CD14-positive monocyte (primary cell): ENCODE measurements around the gene SIGMAR1. TPM values are rescaled to one million over a fixed set of nuclear protein-coding genes. Genes with fewer than 3 reads are reported as not detected.

Experiments
- DNase-seq, 3 donors: peaks; one replicate each; pipeline ENCODE4 v3.0.0-alpha.2; 2011 to 2022
- H2AFZ ChIP-seq: 2 replicates; pipeline ENCODE4 v1.6.0; 2012; ENCODE audit warnings: mild to moderate bottlenecking, low read depth, low read length, inconsistent platforms; ENCODE audit not compliant: insufficient read depth, poor library complexity, severe bottlenecking
- H3K27ac ChIP-seq, 2 donors: 1 replicate in 1 of 2; 2 replicates in 1 of 2; pipeline ENCODE4 v1.5.1; 2012 to 2013; ENCODE audit warnings: low read length in 2 of 2, control low read depth in 1 of 2, inconsistent platforms in 1 of 2, low read depth in 1 of 2, mild to moderate bottlenecking in 1 of 2
- H3K27me3 ChIP-seq, 2 donors: one replicate each; pipeline versions ENCODE4 v1.6.0 to v1.6.1; 2011 to 2013; ENCODE audit warnings: low read length in 2 of 2; ENCODE audit not compliant: control insufficient read depth in 2 of 2, insufficient read depth in 2 of 2
- H3K36me3 ChIP-seq, 2 donors: replicated peaks in 1 of 2; 1 replicate in 1 of 2; 2 replicates in 1 of 2; pipeline versions ENCODE4 v1.5.1 to v1.6.1; 2012 to 2013; ENCODE audit warnings: low read length in 2 of 2, control low read depth in 1 of 2, inconsistent platforms in 1 of 2, mild to moderate bottlenecking in 1 of 2; ENCODE audit not compliant: insufficient read depth in 2 of 2, control insufficient read depth in 1 of 2
- H3K4me1 ChIP-seq, 2 donors: 1 replicate in 1 of 2; 2 replicates in 1 of 2; pipeline versions ENCODE4 v1.5.1 to v1.6.1; 2012 to 2013; ENCODE audit warnings: low read length in 2 of 2, control low read depth in 1 of 2, inconsistent platforms in 1 of 2, mild to moderate bottlenecking in 1 of 2, moderate library complexity in 1 of 2; ENCODE audit not compliant: insufficient read depth in 2 of 2, control insufficient read depth in 1 of 2
- H3K4me2 ChIP-seq: replicated peaks from 2 replicates; pipeline ENCODE3; 2012; ENCODE audit warnings: low read length, moderate library complexity, mild to moderate bottlenecking; ENCODE audit not compliant: poor library complexity, severe bottlenecking; ENCODE audit errors: extremely low read depth
- H3K4me3 ChIP-seq, 3 experiments: fragments of 200-600 bp in 1 of 3; sonication (generic) in 1 of 3; replicated peaks in 1 of 3; 1 replicate in 2 of 3; 2 replicates in 1 of 3; pipeline ENCODE4 v1.5.1; 2011 to 2013; ENCODE audit warnings: low read length in 3 of 3, mild to moderate bottlenecking in 3 of 3, control low read depth in 2 of 3, low read depth in 2 of 3, inconsistent platforms in 1 of 3, moderate library complexity in 1 of 3
- H3K79me2 ChIP-seq: 2 replicates; pipeline ENCODE4 v1.6.0; 2012; ENCODE audit warnings: mild to moderate bottlenecking, control low read depth, inconsistent platforms, low read length, moderate library complexity; ENCODE audit not compliant: insufficient read depth
- H3K9ac ChIP-seq: 2 replicates; pipeline ENCODE4 v1.6.0; 2017; ENCODE audit warnings: low read length, mild to moderate bottlenecking; ENCODE audit not compliant: insufficient read depth, poor library complexity, severe bottlenecking
- H3K9me3 ChIP-seq, 2 donors: replicated peaks in 1 of 2; 1 replicate in 1 of 2; 2 replicates in 1 of 2; pipeline versions ENCODE4 v1.5.1 to v1.6.1; 2012 to 2013; ENCODE audit warnings: low read length in 2 of 2, control low read depth in 1 of 2; ENCODE audit not compliant: control insufficient read depth in 1 of 2, insufficient read depth in 1 of 2
- H4K20me1 ChIP-seq: 2 replicates; pipeline ENCODE4 v1.6.0; 2012; ENCODE audit warnings: mild to moderate bottlenecking, low read length, control low read depth, moderate library complexity; ENCODE audit not compliant: insufficient read depth
- H3K27ac Mint-ChIP-seq, 7 donors: one replicate each; pipeline ENCODE4 v1.8.0; 2020; ENCODE audit warnings: mild to moderate bottlenecking in 7 of 7, mixed read lengths in 7 of 7, moderate library complexity in 6 of 7, inconsistent platforms in 2 of 7
- H3K27me3 Mint-ChIP-seq, 3 donors: one replicate each; pipeline ENCODE4 v1.8.0; 2021 to 2022; ENCODE audit warnings: low read depth in 3 of 3, mild to moderate bottlenecking in 3 of 3, mixed read lengths in 3 of 3, moderate library complexity in 3 of 3, inconsistent platforms in 1 of 3
- H3K36me3 Mint-ChIP-seq, 2 donors: one replicate each; pipeline ENCODE4 v1.8.0; 2020; ENCODE audit warnings: mixed read lengths in 2 of 2, inconsistent platforms in 1 of 2, mild to moderate bottlenecking in 1 of 2
- H3K4me1 Mint-ChIP-seq: one replicate; pipeline ENCODE4 v1.8.0; 2020; ENCODE audit warnings: mild to moderate bottlenecking, mixed read lengths
- H3K4me3 Mint-ChIP-seq, 2 donors: one replicate each; pipeline ENCODE4 v1.8.0; 2020; ENCODE audit warnings: mild to moderate bottlenecking in 2 of 2, mixed read lengths in 2 of 2, moderate library complexity in 1 of 2
- H3K9me3 Mint-ChIP-seq, 7 donors: one replicate each; pipeline ENCODE4 v1.8.0; 2020 to 2022; ENCODE audit warnings: mixed read lengths in 7 of 7, mild to moderate bottlenecking in 6 of 7, moderate library complexity in 6 of 7, inconsistent platforms in 2 of 7
- WGBS: methylation state at CpG from one replicate; pipeline ENCODE4 v1.1.5; 2013; ENCODE audit warnings: missing lambda C conversion rate; ENCODE audit not compliant: insufficient coverage; 5-methylcytosine and 5-hydroxymethylcytosine counted together
- intact Hi-C, 2 donors: fragments of 100-400 bp; cut with micrococcal nuclease; formaldehyde crosslinking; loops; one replicate each; pipeline versions ENCODE4 v1.15.0 to v1.15.1; 2023
- polyA plus RNA-seq, 3 donors: library from polyadenylated mRNA; depleted of rRNA in 1 of 3; unstranded in 2 of 3; stranded (reverse) in 1 of 3; fragments of 300-500 nt in 2 of 3; fragments of >200 nt in 1 of 3; fragmentation: Illumina TruSeq in 2 of 3; gene quantifications; 1 replicate in 2 of 3; 2 replicates in 1 of 3; pipeline ENCODE4 v1.2.3, GENCODE V29; 2012 to 2021
- TF ChIP-seq, protein P1 (sequence below): fragments of 200-600 bp; IDR thresholded peaks from one replicate; pipeline ENCODE4 v1.8.0; 2022; ENCODE audit warnings: antibody characterized with exemption, mild to moderate bottlenecking

Gene SIGMAR1
- polyA plus RNA-seq, 3 donors, result 26.6 to 59.6 (median 49.5) TPM

DNA sequence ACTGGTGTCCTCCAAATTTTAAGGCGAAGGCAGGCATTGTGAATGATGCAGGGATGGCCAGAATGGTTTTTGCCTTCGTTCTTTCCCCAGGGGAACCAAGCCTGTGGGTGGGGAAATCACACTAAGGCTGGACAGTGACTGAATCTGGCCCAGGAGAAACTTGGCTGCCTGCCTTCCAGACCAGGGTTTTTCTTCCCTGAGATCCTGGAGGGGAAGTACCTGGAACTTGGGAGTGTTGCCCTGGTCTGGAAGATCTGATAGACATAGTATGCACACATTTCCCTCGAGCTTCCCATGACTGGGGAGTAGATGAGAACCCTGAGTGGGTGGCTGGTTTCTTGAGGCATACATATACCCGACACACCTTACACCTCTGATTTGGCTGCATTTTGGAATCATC is 13.7 kb upstream of the SIGMAR1 start:
- Histone ChIP-seq H3K4me3 (no peak overlapping the region), H3K4me1 (peaks cover 17 to 25% of the 10 kb centered on the region in 2 donors), H3K27me3 (no peaks in the 10 kb centered on the region), H3K27ac (no peak overlapping the region), H3K36me3 (peaks cover 18 to 30% of the 10 kb centered on the region in 2 donors), H3K9ac (no peak overlapping the region), H3K4me2 (no peak overlapping the region), H4K20me1 (peaks cover 14% of the 10 kb centered on the region), H2AFZ (no peak overlapping the region), H3K79me2 (peaks cover 4% of the 10 kb centered on the region), H3K9me3 (no peaks in the 10 kb centered on the region)
- Mint-ChIP-seq H3K4me3 (no peak overlapping the region), H3K4me1 (peaks cover 41% of the 10 kb centered on the region), H3K27ac (no peak overlapping the region), H3K27me3 (peaks cover 6 to 14% (median 8%) of the 10 kb centered on the region in 3 donors), H3K36me3 (peaks cover 34 to 44% of the 10 kb centered on the region in 2 donors), H3K9me3 (peaks cover 0 to 4% (median 0%) of the 10 kb centered on the region in 7 donors)
- WGBS, result 100% methylated on average over 1 of the region's 4 CpGs
- TF ChIP-seq, protein P1, sequence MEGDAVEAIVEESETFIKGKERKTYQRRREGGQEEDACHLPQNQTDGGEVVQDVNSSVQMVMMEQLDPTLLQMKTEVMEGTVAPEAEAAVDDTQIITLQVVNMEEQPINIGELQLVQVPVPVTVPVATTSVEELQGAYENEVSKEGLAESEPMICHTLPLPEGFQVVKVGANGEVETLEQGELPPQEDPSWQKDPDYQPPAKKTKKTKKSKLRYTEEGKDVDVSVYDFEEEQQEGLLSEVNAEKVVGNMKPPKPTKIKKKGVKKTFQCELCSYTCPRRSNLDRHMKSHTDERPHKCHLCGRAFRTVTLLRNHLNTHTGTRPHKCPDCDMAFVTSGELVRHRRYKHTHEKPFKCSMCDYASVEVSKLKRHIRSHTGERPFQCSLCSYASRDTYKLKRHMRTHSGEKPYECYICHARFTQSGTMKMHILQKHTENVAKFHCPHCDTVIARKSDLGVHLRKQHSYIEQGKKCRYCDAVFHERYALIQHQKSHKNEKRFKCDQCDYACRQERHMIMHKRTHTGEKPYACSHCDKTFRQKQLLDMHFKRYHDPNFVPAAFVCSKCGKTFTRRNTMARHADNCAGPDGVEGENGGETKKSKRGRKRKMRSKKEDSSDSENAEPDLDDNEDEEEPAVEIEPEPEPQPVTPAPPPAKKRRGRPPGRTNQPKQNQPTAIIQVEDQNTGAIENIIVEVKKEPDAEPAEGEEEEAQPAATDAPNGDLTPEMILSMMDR, result no peak
- no peak for DNase-seq
- intact Hi-C loops, result no loop called here

DNA sequence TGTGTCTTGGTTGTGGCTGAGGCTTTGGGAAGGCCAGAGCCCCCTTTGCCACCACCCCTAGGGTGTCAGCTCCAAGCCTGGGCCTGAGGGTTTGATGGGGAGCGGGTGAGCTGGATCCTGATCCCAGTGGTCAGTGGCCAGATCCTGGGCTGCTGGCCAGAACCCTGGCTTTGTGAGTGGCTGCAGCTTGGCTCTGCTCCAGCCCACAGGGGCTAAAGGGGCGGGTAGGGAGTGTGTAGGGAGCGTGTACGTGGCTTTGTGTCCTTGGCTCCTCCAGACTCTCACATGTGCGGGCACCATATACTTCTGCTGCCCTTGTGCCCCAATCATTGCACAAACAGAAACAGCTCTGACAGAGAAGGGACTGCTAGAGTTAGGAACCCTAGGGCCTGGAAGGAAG is 13.2 kb upstream of the SIGMAR1 start:
- Histone ChIP-seq H3K4me3 (no peak overlapping the region), H3K79me2 (peaks cover 4% of the 10 kb centered on the region), H2AFZ (no peak overlapping the region), H3K27me3 (no peaks in the 10 kb centered on the region), H3K9me3 (no peaks in the 10 kb centered on the region), H3K4me1 (peaks cover 21 to 29% of the 10 kb centered on the region in 2 donors), H4K20me1 (peaks cover 14% of the 10 kb centered on the region), H3K36me3 (peaks cover 18 to 30% of the 10 kb centered on the region in 2 donors), H3K9ac (no peak overlapping the region), H3K27ac (no peak overlapping the region), H3K4me2 (no peak overlapping the region)
- DNase-seq, result no peak
- H3K4me1 Mint-ChIP-seq, result peaks cover 43% of the 10 kb centered on the region
- TF ChIP-seq, protein P1, result no peak
- peaks cover 34 to 44% of the 10 kb centered on the region in 2 donors for H3K36me3 Mint-ChIP-seq
- intact Hi-C loops, result no loop called here
- peaks cover 6 to 14% (median 8%) of the 10 kb centered on the region in 3 donors for H3K27me3 Mint-ChIP-seq
- H3K9me3 Mint-ChIP-seq, result peaks cover 0 to 4% (median 0%) of the 10 kb centered on the region in 7 donors
- WGBS, result 100% methylated on average over 1 of the region's 5 CpGs
- no peak overlapping the region for H3K4me3 Mint-ChIP-seq
- no peak overlapping the region for H3K27ac Mint-ChIP-seq
